HG02870 (cell line): ENCODE data around the gene BACH2.
A peak's percentile ranks its signal among the peaks of the same experiment; 100 is the strongest.

Source experiments
- ATAC-seq: cut with Tn5 transposase; IDR thresholded peaks from one replicate; pipeline ENCODE4 v1.9.1; 2021; ENCODE audit warnings: mild to moderate bottlenecking, moderate library complexity; ENCODE audit not compliant: unreplicated experiment

BACH2 gene

GRCh38 chr6:89952686-89953085, 344.0 kb downstream of the BACH2 start:
- ATAC-seq = no peak

GRCh38 chr6:89952105-89952671, 344.5 kb downstream of the BACH2 start:
- no peak for ATAC-seq

- no peak for ATAC-seq
Observed at GRCh38 chr6:89951574-89952104, 345.0 kb downstream of the BACH2 start.

- ATAC-seq = no peak
Observed at GRCh38 chr6:89950879-89951391, 345.7 kb downstream of the BACH2 start.

- no peak for ATAC-seq
Observed at GRCh38 chr6:89950446-89950845, 346.2 kb downstream of the BACH2 start.

- no peak for ATAC-seq
Observed at GRCh38 chr6:89948876-89949275, 347.8 kb downstream of the BACH2 start.

GRCh38 chr6:89944826-89945407, 351.7 kb downstream of the BACH2 start:
- ATAC-seq = no peak

GRCh38 chr6:89944181-89944755, 352.4 kb downstream of the BACH2 start:
- ATAC-seq = no peak

- ATAC-seq = no peak
Observed at GRCh38 chr6:89942601-89943000, 354.0 kb downstream of the BACH2 start.

GRCh38 chr6:89941763-89942497, 354.7 kb downstream of the BACH2 start:
- no peak for ATAC-seq

GRCh38 chr6:89941031-89941762, 355.4 kb downstream of the BACH2 start:
- ATAC-seq = no peak

GRCh38 chr6:89940225-89941027, 356.2 kb downstream of the BACH2 start:
- peak; percentile 92 for ATAC-seq

GRCh38 chr6:89939144-89939543, 357.5 kb downstream of the BACH2 start:
- ATAC-seq = no peak

GRCh38 chr6:89938014-89938413, 358.6 kb downstream of the BACH2 start:
- no peak for ATAC-seq

- no peak for ATAC-seq
Observed at GRCh38 chr6:89936177-89936576, 360.5 kb downstream of the BACH2 start.

- ATAC-seq = no peak
Observed at GRCh38 chr6:89934685-89935366, 361.8 kb downstream of the BACH2 start.

- no peak for ATAC-seq
Observed at GRCh38 chr6:89932245-89932802, 364.3 kb downstream of the BACH2 start.

GRCh38 chr6:89930789-89931188, 365.9 kb downstream of the BACH2 start:
- ATAC-seq = no peak

- no peak for ATAC-seq
Observed at GRCh38 chr6:89928604-89929003, 368.0 kb downstream of the BACH2 start.
